Right hindlimb (tissue), 1 donor: ENCODE data around the gene PLEKHM3.

Experiments
- DNase-seq: peaks from one replicate; pipeline ENCODE4 v3.0.0-alpha.2; 2018

PLEKHM3 gene

GRCh38 chr2:207879536-207879935 lies 145.8 kb downstream of the PLEKHM3 start:
- no peak for DNase-seq

GRCh38 chr2:207876842-207877535 lies 148.3 kb downstream of the PLEKHM3 start:
- no peak for DNase-seq

DNA sequence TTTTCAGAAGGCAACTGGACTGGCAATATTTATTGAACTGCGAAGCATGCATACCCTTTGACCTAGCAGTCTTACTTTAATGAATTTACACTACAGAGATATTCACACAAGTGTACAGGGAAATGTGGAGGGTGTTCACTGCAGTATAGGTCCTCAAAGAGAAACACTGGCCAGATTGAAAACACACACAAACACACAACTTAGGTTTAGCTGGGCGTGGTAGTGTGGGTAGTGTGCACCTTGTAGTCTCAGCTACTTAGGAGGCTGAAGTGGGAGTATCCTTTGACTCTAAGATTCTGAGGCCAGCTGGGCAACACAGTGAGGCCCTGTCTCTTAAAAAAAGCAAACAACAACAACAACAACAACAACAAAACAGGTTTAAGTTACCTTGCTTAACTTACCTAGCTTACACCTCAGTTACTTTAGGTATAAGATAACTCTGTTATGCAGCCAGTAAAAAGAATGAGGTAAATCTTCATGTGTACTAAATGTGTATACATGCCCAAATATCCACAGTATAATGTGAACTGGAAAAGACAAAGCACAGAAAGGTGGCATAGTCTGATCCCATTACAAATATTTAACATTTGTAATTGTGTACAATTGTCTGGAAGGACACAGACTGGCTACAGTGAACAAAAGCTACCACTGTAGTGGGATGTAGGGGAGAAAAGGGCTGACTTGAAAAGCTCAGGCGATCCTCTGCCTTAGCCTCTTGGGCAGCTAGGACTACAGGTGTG lies 149.7 kb downstream of the PLEKHM3 start:
- DNase-seq: no peak

DNA sequence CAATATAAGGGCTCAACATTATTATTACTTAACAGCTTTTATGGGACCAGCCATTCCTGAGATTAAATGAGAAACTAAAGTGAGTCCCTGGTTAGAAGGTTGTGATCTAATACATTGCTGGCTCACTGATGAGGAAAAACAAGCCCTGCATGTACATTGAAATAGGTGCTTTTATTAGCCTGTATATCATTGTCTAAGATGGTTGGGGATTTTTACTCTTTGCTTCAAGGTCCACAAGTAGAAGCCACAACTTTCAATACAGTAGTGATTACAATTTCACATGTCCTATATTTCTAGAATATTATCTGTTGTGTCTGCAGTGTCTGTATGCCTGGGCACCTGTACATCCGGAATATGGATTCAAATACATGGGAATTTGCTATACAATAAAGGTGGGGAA lies 151.5 kb downstream of the PLEKHM3 start:
- no peak for DNase-seq

DNA sequence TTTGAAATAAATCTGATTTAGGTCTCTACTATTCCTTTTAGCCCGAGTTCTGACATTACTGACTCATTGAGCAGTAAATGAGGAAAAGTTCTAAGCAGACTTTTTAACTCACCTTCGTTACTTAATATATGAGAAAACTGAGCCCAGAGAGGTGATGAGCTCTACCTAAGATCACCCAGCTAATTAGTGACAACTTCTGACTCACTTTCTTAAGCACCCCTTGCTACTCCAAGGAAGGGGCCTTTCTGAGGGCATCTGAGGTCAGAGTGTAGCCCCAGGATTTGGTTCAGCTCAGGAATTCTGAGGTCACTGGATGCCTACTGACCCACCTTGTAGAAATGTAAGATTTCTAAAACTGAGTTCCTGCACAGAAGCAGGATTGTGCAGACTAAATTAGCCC lies 153.4 kb downstream of the PLEKHM3 start:
- no peak for DNase-seq

DNA sequence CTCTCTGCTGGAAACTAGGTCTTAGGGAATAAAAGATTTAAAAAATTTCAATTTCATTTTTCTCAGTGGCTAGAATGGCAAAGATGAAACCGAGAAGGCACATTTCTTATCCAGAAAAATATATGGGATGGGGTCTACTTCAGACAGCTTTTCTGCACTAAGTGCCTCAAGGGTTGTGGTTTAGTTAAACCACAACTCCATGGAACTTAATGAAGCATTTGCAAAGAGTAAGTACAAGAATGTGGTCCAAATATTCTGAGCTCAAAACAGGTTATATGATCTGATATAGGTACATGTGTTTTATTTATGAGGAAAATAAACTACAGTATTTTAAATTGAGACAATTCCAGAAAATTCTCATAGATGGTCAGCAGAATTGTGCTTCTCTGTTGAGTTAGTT lies 153.8 kb downstream of the PLEKHM3 start:
- DNase-seq: no peak

DNA sequence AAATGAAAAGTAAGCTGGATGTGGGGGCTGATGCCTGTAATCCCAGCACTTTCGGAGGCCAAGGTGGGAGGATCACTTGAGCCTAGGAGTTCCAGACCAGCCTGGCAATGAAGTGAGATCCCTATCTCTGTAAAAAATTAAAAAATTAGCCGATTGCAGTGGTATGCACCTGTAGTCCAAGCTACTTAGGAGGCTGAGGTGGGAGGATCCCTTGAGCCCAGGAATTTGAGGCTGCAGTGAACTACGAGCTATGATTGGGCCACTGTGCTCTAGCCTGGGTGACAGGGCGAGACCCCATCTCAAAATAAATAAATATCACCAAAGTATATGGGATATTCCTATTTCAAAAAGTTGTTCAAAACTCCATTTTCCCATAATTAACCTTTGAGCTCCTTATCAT lies 154.5 kb downstream of the PLEKHM3 start:
- no peak for DNase-seq

GRCh38 chr2:207869784-207870778 lies 155.2 kb downstream of the PLEKHM3 start:
- DNase-seq: no peak

GRCh38 chr2:207868855-207869596 lies 156.3 kb downstream of the PLEKHM3 start:
- no peak for DNase-seq

- no peak for DNase-seq
These were observed 157.4 kb downstream of the PLEKHM3 start for GRCh38 chr2:207867905-207868304.

DNA sequence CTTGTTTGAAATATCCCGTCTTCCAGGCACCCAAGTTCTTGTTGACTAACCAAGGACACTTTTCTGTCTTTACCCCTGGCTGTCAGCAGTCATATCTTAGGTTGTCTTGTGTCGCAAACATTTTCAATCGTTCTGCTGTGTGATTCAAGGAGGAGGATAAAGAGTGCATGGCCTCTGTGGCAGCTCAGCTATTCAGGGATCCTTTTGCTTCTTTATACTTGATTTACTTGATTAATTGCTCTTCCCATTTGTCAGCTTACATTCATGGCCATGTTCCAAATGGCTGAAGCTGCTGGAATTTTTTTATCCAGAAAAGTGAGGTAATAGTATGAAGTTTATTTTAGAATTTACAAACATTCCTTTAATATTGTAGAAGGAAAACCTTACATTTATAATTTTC lies 158.3 kb downstream of the PLEKHM3 start:
- no peak for DNase-seq

DNA sequence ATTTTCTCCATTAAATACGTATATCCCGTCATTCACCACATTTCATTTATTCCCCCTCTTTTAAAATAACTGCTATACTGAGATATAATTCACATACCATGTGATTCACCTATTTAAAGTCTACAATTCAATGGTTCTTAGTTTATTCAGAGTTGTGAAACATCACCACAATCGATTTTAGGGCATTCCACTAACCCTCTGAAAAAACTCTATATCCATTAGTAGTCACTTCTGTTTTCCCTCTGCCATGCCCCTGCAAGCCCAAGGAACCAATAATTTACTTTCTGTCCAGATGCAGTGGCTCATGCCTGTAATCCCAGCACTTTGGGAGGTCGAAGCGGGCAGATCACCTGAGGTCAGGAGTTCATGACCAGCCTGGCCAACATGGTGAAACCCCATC lies 160.1 kb downstream of the PLEKHM3 start:
- DNase-seq: no peak

DNA sequence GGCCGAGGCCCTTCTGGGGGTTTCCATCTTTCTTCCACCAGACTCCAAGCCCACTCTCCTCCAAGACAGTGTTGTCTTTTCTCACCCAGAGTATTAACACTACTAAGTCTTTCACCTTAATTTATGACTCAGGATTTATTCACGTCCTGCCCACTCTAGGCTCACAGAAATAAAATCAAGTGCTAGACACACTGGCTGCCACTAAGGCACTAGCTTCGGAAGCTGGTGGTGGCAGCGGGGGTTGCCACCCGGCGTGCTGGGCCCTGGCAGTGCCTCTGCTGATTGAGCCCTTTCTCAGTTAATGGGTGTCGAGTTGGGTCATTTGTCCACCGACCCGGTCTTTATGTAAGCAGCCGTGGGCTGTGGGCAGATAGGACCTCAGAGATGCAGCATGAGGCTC lies 162.0 kb downstream of the PLEKHM3 start:
- no peak for DNase-seq

GRCh38 chr2:207861789-207862188 lies 163.5 kb downstream of the PLEKHM3 start:
- no peak for DNase-seq

GRCh38 chr2:207860685-207861084 lies 164.6 kb downstream of the PLEKHM3 start:
- no peak for DNase-seq

DNA sequence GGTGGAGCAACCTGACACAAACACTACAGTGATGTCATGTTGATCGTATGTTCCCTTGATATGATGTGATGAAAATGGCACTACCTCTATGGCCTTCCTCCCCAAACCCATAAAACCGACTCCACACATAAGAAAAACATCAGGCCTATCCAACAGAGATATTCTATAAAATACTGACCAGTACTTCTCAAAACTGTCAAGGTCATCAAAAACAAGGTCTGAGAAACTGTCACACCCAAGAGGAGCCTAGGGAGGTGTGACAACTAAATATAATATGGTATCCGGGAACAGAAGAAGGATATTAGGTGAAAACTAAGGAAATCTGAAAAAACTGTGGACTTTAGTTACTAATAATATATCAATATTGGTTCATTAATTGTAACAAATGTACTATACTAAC lies 169.7 kb downstream of the PLEKHM3 start:
- no peak for DNase-seq

GRCh38 chr2:207854484-207855440 lies 170.6 kb downstream of the PLEKHM3 start:
- no peak for DNase-seq

- no peak for DNase-seq
These were observed 172.5 kb downstream of the PLEKHM3 start for GRCh38 chr2:207852791-207853190.

DNA sequence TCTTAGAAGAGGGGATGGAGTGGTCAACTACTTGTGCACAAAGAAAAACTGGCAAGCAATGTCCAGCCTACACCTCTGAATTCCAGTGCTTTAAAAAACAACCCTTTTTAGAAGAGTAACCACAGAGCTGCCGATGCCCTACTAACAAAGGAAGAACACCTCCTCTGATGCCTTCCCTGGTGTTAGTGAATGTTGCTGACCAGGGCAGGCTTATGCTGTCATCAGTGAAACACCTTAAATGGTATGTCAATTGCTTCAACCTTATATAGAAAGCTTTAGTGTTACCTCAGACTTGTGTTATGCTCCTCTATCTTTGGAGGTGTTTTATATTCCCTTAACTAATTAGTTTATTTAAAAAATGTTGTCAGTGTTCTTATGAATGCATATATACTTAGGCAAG lies 175.9 kb downstream of the PLEKHM3 start:
- DNase-seq: no peak

DNA sequence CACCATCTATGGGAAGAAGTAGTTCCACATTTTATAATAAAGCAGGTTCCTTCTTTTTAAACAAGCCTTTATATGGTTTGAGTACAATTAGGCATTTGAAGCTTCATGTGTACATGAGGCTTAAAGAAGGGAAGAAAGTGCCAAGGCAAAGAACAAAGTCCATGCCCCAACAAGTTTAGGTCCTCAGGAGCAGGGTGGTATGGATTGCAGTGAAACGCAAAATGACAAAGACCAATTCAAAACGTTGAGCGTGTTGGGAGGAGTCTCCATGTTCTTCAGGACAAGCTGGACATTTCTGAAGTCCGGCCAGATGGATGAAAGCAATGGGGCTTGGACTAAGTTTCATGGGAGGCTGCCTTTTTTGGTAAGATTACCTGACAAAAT lies 176.8 kb downstream of the PLEKHM3 start:
- DNase-seq: no peak

GRCh38 chr2:207847807-207848544 lies 177.4 kb downstream of the PLEKHM3 start:
- peak; percentile 35 for DNase-seq
